B cell (primary cell): ENCODE data around the gene KCTD18. TPM values are rescaled to one million over a fixed set of nuclear protein-coding genes. Genes with fewer than 3 reads are reported as not detected.

ENCODE experiments used
- ATAC-seq: fragments of 200-7000 bp; cut with Tn5 transposase; one replicate; pipeline ENCODE4 v1.10.0; 2021; ENCODE audit warnings: low read depth, mild to moderate bottlenecking, moderate number of reproducible peaks, moderate library complexity
- CTCF ChIA-PET: fragments of 350-600 bp; sonication (Branson Sonifier 250); formaldehyde crosslinking; loops from one replicate; lab custom pipeline; 2021; ENCODE audit warnings: antibody characterized with exemption, inconsistent platforms; lab: Charles Lee
- POLR2A ChIA-PET: fragments of 350-600 bp; sonication (Branson Sonifier 250); formaldehyde crosslinking; loops from one replicate; lab custom pipeline; 2021; ENCODE audit warnings: antibody characterized with exemption; lab: Charles Lee
- DNase-seq: peaks from one replicate; pipeline ENCODE4 v3.0.0; 2013
- H2AFZ ChIP-seq: 2 replicates; pipeline ENCODE4 v1.6.1; 2012; ENCODE audit warnings: mild to moderate bottlenecking, low read depth, low read length; ENCODE audit not compliant: insufficient read depth, poor library complexity, severe bottlenecking
- H3K27ac ChIP-seq, 2 donors: 1 replicate in 1 of 2; 2 replicates in 1 of 2; pipeline ENCODE4 v1.5.1; 2012 to 2013; ENCODE audit warnings: low read length in 2 of 2, mild to moderate bottlenecking in 2 of 2, moderate library complexity in 1 of 2
- H3K27me3 ChIP-seq, 4 experiments: fragments of 200-600 bp in 1 of 4; sonication (generic) in 1 of 4; replicated peaks in 1 of 4; 1 replicate in 2 of 4; 2 replicates in 2 of 4; pipeline versions ENCODE4 v1.6.1 to v1.7.0; 2013 to 2016; ENCODE audit warnings: low read length in 3 of 4, mild to moderate bottlenecking in 2 of 4, mixed read lengths in 1 of 4, moderate library complexity in 1 of 4; ENCODE audit not compliant: insufficient read depth in 4 of 4, control insufficient read depth in 3 of 4; ENCODE audit errors: control extremely low read depth in 1 of 4
- H3K36me3 ChIP-seq, 2 experiments: replicated peaks in 1 of 2; 1 replicate in 1 of 2; 2 replicates in 1 of 2; pipeline versions ENCODE4 v1.6.1 to v1.7.1; 2013; ENCODE audit warnings: low read length in 1 of 2; ENCODE audit not compliant: insufficient read depth in 2 of 2, control insufficient read depth in 1 of 2; ENCODE audit errors: control extremely low read depth in 1 of 2, extremely low read depth in 1 of 2
- H3K4me1 ChIP-seq, 2 donors: fragments of 200-600 bp in 1 of 2; sonication (generic) in 1 of 2; 1 replicate in 1 of 2; 2 replicates in 1 of 2; pipeline versions ENCODE4 v1.5.1 to v1.6.1; 2013 to 2017; ENCODE audit warnings: low read length in 2 of 2; ENCODE audit not compliant: control insufficient read depth in 2 of 2, insufficient read depth in 2 of 2
- H3K4me2 ChIP-seq: replicated peaks from 2 replicates; pipeline ENCODE3; 2012; ENCODE audit warnings: mild to moderate bottlenecking, low read depth, low read length; ENCODE audit not compliant: poor library complexity, severe bottlenecking
- H3K4me3 ChIP-seq, 5 experiments: fragments of 200-600 bp in 1 of 5; sonication (generic) in 1 of 5; 1 replicate in 3 of 5; 2 replicates in 2 of 5; pipeline versions ENCODE4 v1.5.1 to v1.7.0; 2011 to 2016; ENCODE audit warnings: low read length in 4 of 5, mild to moderate bottlenecking in 4 of 5, low read depth in 2 of 5, control low read depth in 1 of 5, moderate library complexity in 1 of 5; ENCODE audit not compliant: insufficient read depth in 1 of 5; ENCODE audit errors: control extremely low read depth in 1 of 5, extremely low read depth in 1 of 5
- H3K79me2 ChIP-seq: fragments of 200-600 bp; sonication (generic); one replicate; pipeline ENCODE4 v1.6.0; 2016; ENCODE audit warnings: low read length; ENCODE audit not compliant: control insufficient read depth, insufficient read depth
- H3K9ac ChIP-seq: fragments of 200-600 bp; sonication (generic); 2 replicates; pipeline ENCODE4 v1.6.1; 2017; ENCODE audit warnings: mild to moderate bottlenecking, low read length, moderate library complexity
- H3K9me3 ChIP-seq, 3 donors: one replicate each; pipeline versions ENCODE4 v1.6.1 to v1.7.1; 2013; ENCODE audit warnings: low read length in 2 of 3; ENCODE audit not compliant: control insufficient read depth in 2 of 3, insufficient read depth in 1 of 3; ENCODE audit errors: control extremely low read depth in 1 of 3
- H4K20me1 ChIP-seq: 2 replicates; pipeline ENCODE4 v1.6.0; 2012; ENCODE audit warnings: mild to moderate bottlenecking, low read length; ENCODE audit not compliant: insufficient read depth, control insufficient read depth, poor library complexity, severe bottlenecking
- H3K27ac Mint-ChIP-seq: one replicate; pipeline ENCODE4 v1.8.0; 2021; ENCODE audit warnings: mixed read lengths
- H3K27me3 Mint-ChIP-seq: one replicate; pipeline ENCODE4 v1.8.0; 2021; ENCODE audit warnings: mixed read lengths
- H3K4me1 Mint-ChIP-seq: one replicate; pipeline ENCODE4 v1.8.0; 2021; ENCODE audit warnings: mixed read lengths
- H3K4me3 Mint-ChIP-seq: one replicate; pipeline ENCODE4 v1.8.0; 2021; ENCODE audit warnings: mixed read lengths
- H3K9me3 Mint-ChIP-seq: one replicate; pipeline ENCODE4 v1.8.0; 2022; ENCODE audit warnings: mixed read lengths; ENCODE audit not compliant: insufficient read depth
- CTCF ChIP-seq: fragments of 200-600 bp; IDR thresholded peaks from one replicate; pipeline ENCODE4 v1.8.0; 2022; ENCODE audit warnings: antibody characterized with exemption, mild to moderate bottlenecking
- EZH2 ChIP-seq: IDR thresholded peaks from 2 replicates; pipeline ENCODE4 v1.6.1; 2012; ENCODE audit warnings: borderline replicate concordance, low read depth, mild to moderate bottlenecking, moderate library complexity, low read length; ENCODE audit not compliant: insufficient read depth, poor library complexity, severe bottlenecking
- WGBS: methylation state at CpG from one replicate; pipeline ENCODE4 v1.1.5; 2013; ENCODE audit warnings: missing lambda C conversion rate; ENCODE audit not compliant: insufficient coverage; 5-methylcytosine and 5-hydroxymethylcytosine counted together
- intact Hi-C: fragments of 100-400 bp; cut with micrococcal nuclease; formaldehyde crosslinking; loops from one replicate; pipeline ENCODE4 v1.10.0; 2022
- polyA plus RNA-seq: library from polyadenylated mRNA; depleted of rRNA; stranded (reverse); fragments of >200 nt; gene quantifications from 2 replicates; pipeline ENCODE4 v1.2.3, GENCODE V29; 2012
- total RNA-seq, 2 donors: library from RNA; stranded (reverse); fragments of 120-200 nt in 1 of 2; gene quantifications; 1 replicate in 1 of 2; 2 replicates in 1 of 2; pipeline versions ENCODE4 v1.2.3 to v1.2.4, GENCODE V29; 2013 to 2022

The KCTD18 gene
- total and polyA plus RNA-seq, 2 donors (not counting 1 experiment from before 2014, with no cell fraction given): 15.3 to 20.2 TPM

- Histone ChIP-seq H4K20me1 (no peaks in the 10 kb centered on the region), H3K4me1 (peaks cover 14 to 16% of the 10 kb centered on the region in 2 donors), H3K4me2 (no peak overlapping the region), H3K27ac (no peak overlapping the region), H3K4me3 (no peak overlapping the region), H3K9me3 (no peaks in the 10 kb centered on the region), H2AFZ (no peak overlapping the region), H3K27me3 (no peaks in the 10 kb centered on the region), H3K36me3 (no peaks in the 10 kb centered on the region), H3K9ac (no peak overlapping the region), H3K79me2 (no peaks in the 10 kb centered on the region)
- H3K27me3 Mint-ChIP-seq: peaks cover 21% of the 10 kb centered on the region
- no CpG with 5 or more reads among the region's 1 CpG for WGBS
- H3K4me3 Mint-ChIP-seq: no peak overlapping the region
- no peak overlapping the region for H3K27ac Mint-ChIP-seq
- CTCF ChIA-PET: no interaction called here
- intact Hi-C loops: no loop called here
- TF ChIP-seq EZH2 (no peak), CTCF (no peak)
- DNase-seq (no peak), ATAC-seq (no peak)
- no peaks in the 10 kb centered on the region for H3K9me3 Mint-ChIP-seq
- H3K4me1 Mint-ChIP-seq: peaks cover 18% of the 10 kb centered on the region
- POLR2A ChIA-PET: no interaction called here
Observed at GRCh38 chr2:200445284-200445683, 64.6 kb downstream of the KCTD18 start.

GRCh38 chr2:200444530-200444929, 65.3 kb downstream of the KCTD18 start:
- H2AFZ ChIP-seq: no peak overlapping the region
- 93% methylated on average over 2 of the region's 3 CpGs for WGBS
- TF ChIP-seq CTCF (no peak), EZH2 (no peak)
- no peaks in the 10 kb centered on the region for H3K9me3 ChIP-seq
- H3K27me3 Mint-ChIP-seq: peaks cover 21% of the 10 kb centered on the region
- CTCF ChIA-PET: no interaction called here
- H3K36me3 ChIP-seq: no peaks in the 10 kb centered on the region
- H3K4me1 ChIP-seq: peaks cover 8 to 10% of the 10 kb centered on the region in 2 donors
- POLR2A ChIA-PET: no interaction called here
- H3K4me1 Mint-ChIP-seq: peaks cover 11% of the 10 kb centered on the region
- no peak overlapping the region for H3K4me3 ChIP-seq
- no peak overlapping the region for H3K27ac Mint-ChIP-seq
- intact Hi-C loops: no loop called here
- DNase-seq (no peak), ATAC-seq (no peak)
- no peak overlapping the region for H3K27ac ChIP-seq
- H3K79me2 ChIP-seq: no peaks in the 10 kb centered on the region
- no peak overlapping the region for H3K4me3 Mint-ChIP-seq
- no peak overlapping the region for H3K4me2 ChIP-seq
- no peaks in the 10 kb centered on the region for H4K20me1 ChIP-seq
- H3K27me3 ChIP-seq: no peaks in the 10 kb centered on the region
- H3K9ac ChIP-seq: no peak overlapping the region
- no peaks in the 10 kb centered on the region for H3K9me3 Mint-ChIP-seq
